ENCODE data around the gene RBM33.
A peak's percentile ranks its signal among the peaks of the same experiment; 100 is the strongest.

The RBM33 gene

GRCh38 chr7:155775691-155776090 is 131.2 kb downstream of the RBM33 start:
- Histone ChIP-seq H3K27ac (ENCODE audit: low read length) (no peak overlapping the region), H3K4me3 (ENCODE audit: low read depth in 1 of 2, low read length in 2 of 2) (no peak overlapping the region), H2AFZ (ENCODE audit: low read depth, low read length) (no peak overlapping the region), H3K36me3 (ENCODE audit: insufficient read depth, low read length) (peaks cover 90% of the 10 kb centered on the region), H3K4me1 (ENCODE audit: insufficient read depth, low read length) (no peaks in the 10 kb centered on the region), H4K20me1 (ENCODE audit: insufficient read depth, low read length) (peaks cover 22% of the 10 kb centered on the region), H3K79me2 (ENCODE audit: insufficient read depth, low read length) (peaks cover 7% of the 10 kb centered on the region), H3K9me3 (ENCODE audit: insufficient read depth, low read length, severe bottlenecking) (no peaks in the 10 kb centered on the region), H3K27me3 (ENCODE audit: insufficient read depth, low read length, poor library complexity) (no peaks in the 10 kb centered on the region), H3K4me2 (ENCODE audit: insufficient read depth, low read length) (no peak overlapping the region), H3K9ac (ENCODE audit: low read depth, low read length) (no peak overlapping the region)
- ATAC-seq (ENCODE audit: insufficient read depth, low read depth) (no peak), DNase-seq (no peak)
- TF ChIP-seq EZH2 (IDR thresholded peaks at IDR 0.05; ENCODE audit: borderline replicate concordance, low read depth, low read length, severe bottlenecking) (no peak), CTCF (IDR thresholded peaks at IDR 0.05; ENCODE audit: borderline replicate concordance, extremely low read depth, low read length, poor library complexity, severe bottlenecking) (no peak)

- no peak overlapping the region for H3K9ac ChIP-seq (ENCODE audit: low read depth, low read length)
- H3K4me1 ChIP-seq (ENCODE audit: insufficient read depth, low read length) = no peaks in the 10 kb centered on the region
- peaks cover 92% of the 10 kb centered on the region for H3K36me3 ChIP-seq (ENCODE audit: insufficient read depth, low read length)
- no peaks in the 10 kb centered on the region for H3K9me3 ChIP-seq (ENCODE audit: insufficient read depth, low read length, severe bottlenecking)
- H4K20me1 ChIP-seq (ENCODE audit: insufficient read depth, low read length) = peaks cover 29% of the 10 kb centered on the region
- DNase-seq (no peak), ATAC-seq (ENCODE audit: insufficient read depth, low read depth) (0 out of 3 replicates have a peak, but pooled peaks have one; percentile 24)
- no peak overlapping the region for H3K27ac ChIP-seq (ENCODE audit: low read length)
- H3K27me3 ChIP-seq (ENCODE audit: insufficient read depth, low read length, poor library complexity) = no peaks in the 10 kb centered on the region
- no peak overlapping the region for H3K4me2 ChIP-seq (ENCODE audit: insufficient read depth, low read length)
- H3K4me3 ChIP-seq (ENCODE audit: low read depth in 1 of 2, low read length in 2 of 2) = no peak overlapping the region
- H3K79me2 ChIP-seq (ENCODE audit: insufficient read depth, low read length) = peaks cover 3% of the 10 kb centered on the region; the same call in 1 of the 2 replicates
- TF ChIP-seq EZH2 (IDR thresholded peaks at IDR 0.05; ENCODE audit: borderline replicate concordance, low read depth, low read length, severe bottlenecking) = no peak
- TF ChIP-seq CTCF (IDR thresholded peaks at IDR 0.05; ENCODE audit: borderline replicate concordance, extremely low read depth, low read length, poor library complexity, severe bottlenecking) = no peak
- no peak overlapping the region for H2AFZ ChIP-seq (ENCODE audit: low read depth, low read length)
These were observed 132.1 kb downstream of the RBM33 start for GRCh38 chr7:155776606-155777005.

- Histone ChIP-seq H3K79me2 (ENCODE audit: insufficient read depth, low read length) (no peaks in the 10 kb centered on the region; the same call in 1 of the 2 replicates), H3K27me3 (ENCODE audit: insufficient read depth, low read length, poor library complexity) (no peaks in the 10 kb centered on the region), H3K9me3 (ENCODE audit: insufficient read depth, low read length, severe bottlenecking) (no peaks in the 10 kb centered on the region), H4K20me1 (ENCODE audit: insufficient read depth, low read length) (peaks cover 35% of the 10 kb centered on the region), H3K4me1 (ENCODE audit: insufficient read depth, low read length) (no peaks in the 10 kb centered on the region), H2AFZ (ENCODE audit: low read depth, low read length) (no peak overlapping the region), H3K9ac (ENCODE audit: low read depth, low read length) (no peak overlapping the region), H3K4me3 (ENCODE audit: low read depth in 1 of 2, low read length in 2 of 2) (no peak overlapping the region), H3K4me2 (ENCODE audit: insufficient read depth, low read length) (no peak overlapping the region), H3K27ac (ENCODE audit: low read length) (no peak overlapping the region), H3K36me3 (ENCODE audit: insufficient read depth, low read length) (peaks cover 94% of the 10 kb centered on the region)
- ATAC-seq (ENCODE audit: insufficient read depth, low read depth) (no peak), DNase-seq (no peak)
- no peak for TF ChIP-seq CTCF (IDR thresholded peaks at IDR 0.05; ENCODE audit: borderline replicate concordance, extremely low read depth, low read length, poor library complexity, severe bottlenecking)
- no peak for TF ChIP-seq EZH2 (IDR thresholded peaks at IDR 0.05; ENCODE audit: borderline replicate concordance, low read depth, low read length, severe bottlenecking)
These were observed 133.9 kb downstream of the RBM33 start for GRCh38 chr7:155778349-155778748.

GRCh38 chr7:155780884-155781283 is 136.4 kb downstream of the RBM33 start:
- Histone ChIP-seq H3K36me3 (ENCODE audit: insufficient read depth, low read length) (peaks cover 79% of the 10 kb centered on the region), H3K9ac (ENCODE audit: low read depth, low read length) (no peak overlapping the region), H3K79me2 (ENCODE audit: insufficient read depth, low read length) (no peaks in the 10 kb centered on the region; the same call in 1 of the 2 replicates), H4K20me1 (ENCODE audit: insufficient read depth, low read length) (peaks cover 32% of the 10 kb centered on the region), H3K4me2 (ENCODE audit: insufficient read depth, low read length) (no peak overlapping the region), H3K9me3 (ENCODE audit: insufficient read depth, low read length, severe bottlenecking) (no peaks in the 10 kb centered on the region), H3K27me3 (ENCODE audit: insufficient read depth, low read length, poor library complexity) (no peaks in the 10 kb centered on the region), H3K27ac (ENCODE audit: low read length) (no peak overlapping the region), H2AFZ (ENCODE audit: low read depth, low read length) (no peak overlapping the region), H3K4me3 (ENCODE audit: low read depth in 1 of 2, low read length in 2 of 2) (no peak overlapping the region), H3K4me1 (ENCODE audit: insufficient read depth, low read length) (no peaks in the 10 kb centered on the region)
- ATAC-seq (ENCODE audit: insufficient read depth, low read depth) (no peak), DNase-seq (no peak)
- no peak for TF ChIP-seq CTCF (IDR thresholded peaks at IDR 0.05; ENCODE audit: borderline replicate concordance, extremely low read depth, low read length, poor library complexity, severe bottlenecking)
- TF ChIP-seq EZH2 (IDR thresholded peaks at IDR 0.05; ENCODE audit: borderline replicate concordance, low read depth, low read length, severe bottlenecking) = no peak
